ENCODE results near the gene IRF9.

IRF9 gene

DNA sequence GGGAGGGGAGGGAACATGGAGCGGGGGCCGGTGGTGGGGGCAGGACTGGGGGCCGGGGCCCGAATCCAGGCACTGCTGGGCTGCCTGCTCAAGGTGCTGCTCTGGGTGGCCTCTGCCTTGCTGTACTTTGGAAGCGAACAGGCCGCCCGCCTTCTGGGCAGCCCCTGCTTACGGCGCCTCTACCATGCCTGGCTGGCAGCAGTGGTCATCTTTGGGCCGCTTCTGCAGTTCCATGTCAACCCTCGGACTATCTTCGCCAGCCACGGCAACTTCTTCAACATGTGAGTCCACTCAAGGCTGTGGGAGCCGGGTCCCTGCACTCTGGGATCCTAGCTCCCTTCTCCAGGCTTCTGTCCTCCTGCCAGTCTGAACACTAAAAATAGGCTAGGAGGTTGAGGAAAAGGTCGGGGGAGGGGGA lies 29.5 kb upstream of the IRF9 start:
- TF ChIP-seq, protein P1, sequence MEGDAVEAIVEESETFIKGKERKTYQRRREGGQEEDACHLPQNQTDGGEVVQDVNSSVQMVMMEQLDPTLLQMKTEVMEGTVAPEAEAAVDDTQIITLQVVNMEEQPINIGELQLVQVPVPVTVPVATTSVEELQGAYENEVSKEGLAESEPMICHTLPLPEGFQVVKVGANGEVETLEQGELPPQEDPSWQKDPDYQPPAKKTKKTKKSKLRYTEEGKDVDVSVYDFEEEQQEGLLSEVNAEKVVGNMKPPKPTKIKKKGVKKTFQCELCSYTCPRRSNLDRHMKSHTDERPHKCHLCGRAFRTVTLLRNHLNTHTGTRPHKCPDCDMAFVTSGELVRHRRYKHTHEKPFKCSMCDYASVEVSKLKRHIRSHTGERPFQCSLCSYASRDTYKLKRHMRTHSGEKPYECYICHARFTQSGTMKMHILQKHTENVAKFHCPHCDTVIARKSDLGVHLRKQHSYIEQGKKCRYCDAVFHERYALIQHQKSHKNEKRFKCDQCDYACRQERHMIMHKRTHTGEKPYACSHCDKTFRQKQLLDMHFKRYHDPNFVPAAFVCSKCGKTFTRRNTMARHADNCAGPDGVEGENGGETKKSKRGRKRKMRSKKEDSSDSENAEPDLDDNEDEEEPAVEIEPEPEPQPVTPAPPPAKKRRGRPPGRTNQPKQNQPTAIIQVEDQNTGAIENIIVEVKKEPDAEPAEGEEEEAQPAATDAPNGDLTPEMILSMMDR (IDR thresholded peaks at IDR 0.05; ENCODE audit: borderline replicate concordance, insufficient read depth, low read depth, low read length), result no peak
- no peak overlapping the region for H3K4me3 ChIP-seq (ENCODE audit: low read depth, low read length)

GRCh38 chr14:24132061-24132685 lies 28.9 kb upstream of the IRF9 start:
- TF ChIP-seq, protein P1 (IDR thresholded peaks at IDR 0.05; ENCODE audit: borderline replicate concordance, insufficient read depth, low read depth, low read length), result no peak
- H3K4me3 ChIP-seq (ENCODE audit: low read depth, low read length), result no peak overlapping the region

DNA sequence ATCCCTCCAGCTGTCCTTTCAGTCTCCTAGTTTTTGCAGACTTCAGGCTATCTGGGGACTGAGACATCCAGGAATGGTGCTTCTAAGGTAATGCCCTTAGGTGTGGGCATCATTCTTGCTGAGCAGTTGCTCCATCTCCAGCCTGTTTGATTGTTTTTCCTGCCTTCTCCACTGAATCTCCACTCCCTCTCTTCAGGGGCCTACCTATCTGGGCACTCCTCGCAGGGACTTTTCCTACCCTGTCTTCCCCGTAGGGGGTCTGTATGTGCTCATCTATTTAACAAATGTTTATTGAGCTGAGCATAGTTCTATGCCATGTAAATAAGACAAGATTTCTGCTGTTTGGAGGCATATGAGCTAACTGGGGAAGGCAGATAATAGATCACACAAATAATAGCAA lies 28.1 kb upstream of the IRF9 start:
- no peak overlapping the region for H3K4me3 ChIP-seq (ENCODE audit: low read depth, low read length)
- TF ChIP-seq, protein P1 (IDR thresholded peaks at IDR 0.05; ENCODE audit: borderline replicate concordance, insufficient read depth, low read depth, low read length), result no peak

- H3K4me3 ChIP-seq (ENCODE audit: low read depth, low read length), result no peak overlapping the region
- TF ChIP-seq, protein P1 (IDR thresholded peaks at IDR 0.05; ENCODE audit: borderline replicate concordance, insufficient read depth, low read depth, low read length), result no peak
These were observed 27.3 kb upstream of the IRF9 start for GRCh38 chr14:24133735-24134134.

GRCh38 chr14:24135584-24135833 lies 25.6 kb upstream of the IRF9 start:
- peak overlapping the region; percentile 73 for H3K4me3 ChIP-seq (ENCODE audit: low read depth, low read length)
- TF ChIP-seq, protein P1 (IDR thresholded peaks at IDR 0.05; ENCODE audit: borderline replicate concordance, insufficient read depth, low read depth, low read length), result no peak

GRCh38 chr14:24135834-24136683 lies 25.0 kb upstream of the IRF9 start, which contains the start of gene PSME1:
PSME1 (plus strand) TSS chr14:24136194; CDS start chr14:24136263, 69 bp downstream.
- TF ChIP-seq, protein P1 (IDR thresholded peaks at IDR 0.05; ENCODE audit: borderline replicate concordance, insufficient read depth, low read depth, low read length), result no peak

More at GRCh38 chr14:24135834-24136683, 25.0 kb upstream of the IRF9 start, which contains the start of gene PSME1:
- peak within 1 kb of the TSS; percentile 73 for H3K4me3 ChIP-seq (ENCODE audit: low read depth, low read length)
